CD4-positive, alpha-beta T cell treated with Interleukin-2 at 100 ng/mL for 4 hours (primary cell): ENCODE data around the gene FAXDC2.

Experiments
- DNase-seq: peaks from one replicate; pipeline ENCODE4 v3.0.0-alpha.2; 2020; ENCODE audit warnings: low spot score

Gene FAXDC2

GRCh38 chr5:154850255-154851062 is at the start of gene FAXDC2:
TSS of gene FAXDC2 (minus strand) at chr5:154850603. CDS start at chr5:154838178, 12,425 bp downstream.
- DNase-seq, result no peak

GRCh38 chr5:154900066-154900465 is 49.7 kb upstream of the FAXDC2 start:
- DNase-seq, result no peak

- DNase-seq, result no peak
These were observed 48.9 kb upstream of the FAXDC2 start for GRCh38 chr5:154899151-154899816.

GRCh38 chr5:154898210-154898609 is 47.8 kb upstream of the FAXDC2 start:
- DNase-seq, result no peak

- no peak for DNase-seq
These were observed 46.3 kb upstream of the FAXDC2 start for GRCh38 chr5:154896562-154897165.

- no peak for DNase-seq
These were observed 45.5 kb upstream of the FAXDC2 start for GRCh38 chr5:154895606-154896561.

GRCh38 chr5:154893381-154893780 is 43.0 kb upstream of the FAXDC2 start:
- DNase-seq, result no peak

- no peak for DNase-seq
These were observed 42.0 kb upstream of the FAXDC2 start for GRCh38 chr5:154892369-154892771.

GRCh38 chr5:154885439-154885838 is 35.0 kb upstream of the FAXDC2 start:
- DNase-seq, result no peak

- DNase-seq, result no peak
These were observed 34.0 kb upstream of the FAXDC2 start for GRCh38 chr5:154884424-154884823.

GRCh38 chr5:154881986-154882385 is 31.6 kb upstream of the FAXDC2 start:
- DNase-seq, result no peak

GRCh38 chr5:154878642-154879335 is 28.4 kb upstream of the FAXDC2 start:
- DNase-seq, result no peak

- DNase-seq, result no peak
These were observed 23.5 kb upstream of the FAXDC2 start for GRCh38 chr5:154873791-154874331.

- no peak for DNase-seq
These were observed 21.3 kb upstream of the FAXDC2 start for GRCh38 chr5:154871734-154872133.

- DNase-seq, result no peak
These were observed 18.3 kb upstream of the FAXDC2 start for GRCh38 chr5:154868702-154869101.

- no peak for DNase-seq
These were observed 16.4 kb upstream of the FAXDC2 start for GRCh38 chr5:154866841-154867240.

GRCh38 chr5:154865466-154866184 is 15.2 kb upstream of the FAXDC2 start:
- DNase-seq, result no peak

- DNase-seq, result no peak
These were observed 13.1 kb upstream of the FAXDC2 start for GRCh38 chr5:154863291-154864080.

GRCh38 chr5:154862766-154863165 is 12.4 kb upstream of the FAXDC2 start:
- DNase-seq, result no peak
